ENCODE results near the gene AFAP1L2.

AFAP1L2 gene

DNA sequence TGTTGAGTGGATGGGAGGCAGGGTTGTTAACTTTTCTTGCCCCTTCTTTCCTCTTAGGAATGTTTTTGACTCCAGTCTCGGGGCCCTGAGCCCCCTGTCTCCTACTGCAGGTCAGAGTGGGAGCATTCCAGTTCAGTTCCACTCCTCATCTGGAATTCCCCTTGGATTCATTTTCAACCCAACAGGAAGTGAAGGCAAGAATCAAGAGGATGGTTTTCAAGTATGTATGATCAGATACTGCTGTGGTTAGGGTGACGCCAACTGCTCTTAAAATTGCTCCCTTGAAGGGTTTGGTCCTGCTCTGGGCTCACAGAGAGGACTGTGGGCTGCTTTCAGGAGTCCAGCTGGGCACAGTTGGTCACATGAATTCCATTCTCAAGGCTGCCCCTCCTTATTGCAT is 143.2 kb downstream of the AFAP1L2 start:
- no peak for DNase-seq

DNA sequence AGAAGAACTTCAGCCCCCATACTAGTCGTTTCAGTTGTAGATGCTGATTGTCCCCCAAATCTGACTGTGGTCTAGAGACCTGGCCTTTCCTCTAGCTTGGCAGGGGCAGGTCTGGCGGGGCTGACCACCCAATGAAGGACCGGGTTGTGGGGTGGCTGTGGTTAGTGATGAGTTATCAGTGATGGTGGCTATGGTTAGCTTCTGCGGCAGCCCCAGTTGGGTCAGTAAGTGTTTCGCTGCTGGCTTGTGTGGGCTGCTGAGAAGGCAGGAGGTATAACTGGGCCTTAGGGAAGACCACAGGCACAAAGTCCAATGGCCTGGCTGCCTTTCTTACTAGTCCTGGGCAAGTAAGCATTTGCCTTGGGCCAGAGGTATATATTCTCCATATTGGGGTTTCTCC is 143.9 kb downstream of the AFAP1L2 start:
- no peak for DNase-seq

- DNase-seq = no peak
These were observed 144.5 kb downstream of the AFAP1L2 start for GRCh38 chr10:114259824-114260223.

DNA sequence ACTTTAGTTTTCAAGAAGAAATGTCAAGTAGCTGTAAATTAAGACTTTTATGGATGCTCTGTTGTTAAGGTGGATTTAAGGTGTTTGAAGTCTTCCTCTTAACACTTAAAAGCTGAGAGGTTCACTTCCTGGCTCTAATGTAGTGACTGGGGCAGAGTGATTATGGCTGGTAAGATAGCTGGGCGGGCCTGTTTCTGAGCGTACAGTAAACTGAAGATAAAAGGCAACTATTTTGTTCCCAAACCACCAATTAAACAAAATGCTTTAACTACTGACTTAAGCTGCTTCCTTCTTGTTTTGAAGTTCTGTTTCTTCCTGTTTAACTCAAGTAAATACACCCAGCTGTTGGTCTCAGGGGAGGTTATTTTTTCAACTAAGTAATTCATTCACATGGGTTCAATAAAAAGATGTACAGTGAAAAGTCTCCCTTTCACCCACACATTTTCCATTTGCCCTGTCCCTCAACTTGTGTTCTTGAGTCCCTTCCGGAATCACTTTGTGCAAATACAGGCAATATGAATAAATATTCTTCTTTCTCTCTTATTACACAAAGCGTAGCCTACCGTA is 145.9 kb downstream of the AFAP1L2 start:
- no peak for DNase-seq

DNA sequence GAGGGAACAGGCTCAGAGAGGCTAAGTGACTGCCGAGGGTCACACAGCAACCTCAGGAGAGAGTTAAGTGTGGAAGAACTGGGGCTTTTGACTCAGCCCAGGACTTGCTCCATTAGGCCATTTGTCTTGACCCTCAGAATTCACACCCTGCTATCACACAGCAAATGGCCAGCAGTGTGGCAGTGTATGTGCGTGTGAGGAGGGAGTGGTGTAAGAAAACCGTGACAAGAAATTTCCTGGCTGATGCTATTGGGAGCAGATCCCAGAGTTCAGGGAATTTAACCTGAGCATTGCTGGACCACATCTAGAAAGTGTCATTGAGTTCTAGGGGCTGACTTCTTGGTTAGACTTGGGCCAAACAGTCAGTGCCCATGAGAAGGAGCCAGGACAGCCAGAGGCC is 146.8 kb downstream of the AFAP1L2 start:
- no peak for DNase-seq

GRCh38 chr10:114256822-114257221 is 147.5 kb downstream of the AFAP1L2 start:
- DNase-seq = no peak

DNA sequence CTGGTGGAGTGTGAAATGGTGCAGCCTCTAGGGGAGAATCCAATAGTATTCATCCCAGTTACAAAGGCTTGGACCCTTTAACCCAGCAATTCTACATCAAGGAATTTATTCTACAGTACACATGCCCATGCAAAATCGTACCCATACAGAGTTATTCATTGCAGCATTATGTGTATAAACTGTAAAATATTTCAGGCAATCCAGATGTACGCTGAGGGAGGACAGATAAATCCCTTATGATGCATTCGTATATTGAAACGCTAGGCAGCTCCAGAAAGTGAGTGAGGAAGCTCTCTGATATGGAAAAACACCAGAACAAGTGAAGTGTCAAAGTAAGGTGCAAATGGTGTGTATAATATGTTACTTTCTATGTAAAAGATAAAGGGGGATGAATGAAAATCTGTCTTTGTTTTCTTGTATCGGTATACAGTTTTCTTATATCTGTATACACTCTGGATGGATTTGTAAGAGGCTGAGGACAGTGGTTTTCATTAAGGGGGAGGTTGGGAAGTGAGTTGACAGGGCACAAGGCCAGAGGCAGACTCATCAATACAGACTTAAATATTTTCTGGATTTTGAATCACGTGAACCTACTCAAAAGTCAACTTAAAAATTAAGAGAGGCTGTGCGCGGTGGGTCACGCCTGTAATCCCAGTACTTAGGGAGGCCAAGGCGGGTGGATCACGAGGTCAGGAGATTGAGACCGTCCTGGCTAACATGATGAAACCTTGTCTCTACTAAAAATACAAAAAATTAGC is 148.1 kb downstream of the AFAP1L2 start:
- DNase-seq = no peak

DNA sequence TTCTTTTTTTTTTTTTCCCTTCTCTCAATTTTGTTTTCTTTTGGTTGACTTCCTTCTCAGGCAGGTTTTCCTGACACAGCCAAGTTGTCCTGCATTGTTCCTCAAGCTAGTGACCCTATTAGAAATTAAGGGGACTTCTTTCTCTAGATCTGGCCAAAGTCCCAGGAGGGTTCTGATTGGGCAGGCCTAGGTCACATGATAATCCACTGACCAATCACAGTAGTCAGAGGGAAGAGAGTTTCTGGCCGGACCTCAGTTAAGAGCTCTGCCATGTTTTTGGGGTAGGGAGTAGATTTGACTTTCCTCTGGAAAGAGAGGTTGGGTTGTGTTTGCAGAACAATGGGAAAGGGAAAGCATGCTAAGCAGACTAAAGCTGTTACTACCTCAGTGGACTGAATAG is 149.1 kb downstream of the AFAP1L2 start:
- DNase-seq = no peak

- no peak for DNase-seq
These were observed 151.4 kb downstream of the AFAP1L2 start for GRCh38 chr10:114252883-114253282.

GRCh38 chr10:114252092-114252491 is 152.2 kb downstream of the AFAP1L2 start:
- DNase-seq = no peak

GRCh38 chr10:114250716-114251115 is 153.6 kb downstream of the AFAP1L2 start:
- DNase-seq = no peak

DNA sequence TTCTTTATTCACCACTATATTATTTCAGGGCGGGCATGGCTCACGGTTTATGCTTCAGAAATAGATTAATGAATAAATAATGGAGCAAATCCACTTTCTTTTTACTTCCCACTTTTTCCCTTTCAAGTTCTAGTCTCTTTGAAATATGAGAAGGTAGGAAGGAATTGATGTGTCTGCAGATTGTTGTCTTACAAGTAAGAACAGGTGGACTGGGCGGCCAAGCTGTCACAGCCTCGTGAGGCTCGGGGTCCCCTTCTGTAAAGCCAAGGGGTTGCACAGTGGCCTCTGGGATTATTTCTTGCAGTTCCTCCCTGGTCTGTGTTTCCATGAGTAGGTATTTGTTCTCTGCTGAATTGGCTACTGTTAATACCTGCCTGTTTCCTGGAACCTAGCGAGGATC is 154.1 kb downstream of the AFAP1L2 start:
- no peak for DNase-seq

GRCh38 chr10:114246679-114247305 is 157.5 kb downstream of the AFAP1L2 start:
- no peak for DNase-seq

- DNase-seq = no peak
These were observed 159.0 kb downstream of the AFAP1L2 start for GRCh38 chr10:114245121-114245791.

All from NCI-H526 (cell line).